ENCODE measurements around the gene PTBP1. TPM values are rescaled to one million over a fixed set of nuclear protein-coding genes. Genes with fewer than 3 reads are reported as not detected.

Gene PTBP1
- total and polyA plus RNA-seq, 2 experiments from 2014 or later: 539 to 632 TPM

DNA sequence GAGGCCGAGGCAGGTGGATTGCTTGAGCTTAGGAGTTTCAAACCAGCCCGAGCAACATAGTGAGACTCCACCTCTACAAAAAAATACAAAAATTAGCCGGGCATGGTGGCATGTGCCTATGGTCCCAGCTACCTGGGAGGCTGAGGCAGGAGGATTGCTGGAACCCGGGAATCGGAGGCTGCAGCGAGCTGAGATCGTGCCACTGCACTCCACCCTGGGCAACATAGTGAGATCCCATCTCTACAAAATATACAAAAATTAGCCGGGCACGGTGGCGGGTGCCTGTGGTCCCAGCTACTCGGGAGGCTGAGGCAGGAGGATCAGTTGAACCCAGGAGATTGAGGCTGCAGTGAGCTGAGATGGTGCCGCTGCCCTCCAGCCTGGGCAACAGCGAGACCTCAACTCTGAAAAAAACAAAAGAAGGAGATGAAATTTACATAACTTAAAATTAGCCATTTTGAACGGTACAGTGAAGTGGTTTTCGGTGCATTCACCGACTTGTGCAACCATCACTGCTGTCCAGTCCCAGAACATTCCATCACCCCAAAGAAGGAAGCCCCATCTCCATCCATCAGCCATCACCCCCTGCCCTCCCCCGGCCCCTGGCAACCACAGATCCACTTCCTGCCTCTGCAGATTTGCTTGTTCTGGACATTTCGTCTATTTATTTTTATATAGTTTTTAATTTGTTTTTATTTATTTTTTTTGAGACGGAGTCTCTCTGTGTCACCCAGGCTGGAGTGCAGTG is 28.8 kb downstream of the PTBP1 start:
- no peak overlapping the region for H3K27ac Mint-ChIP-seq
- Histone ChIP-seq H4K20me1 (replicated peaks; ENCODE audit: insufficient read depth) (no peaks in the 10 kb centered on the region), H2AFZ (no peak overlapping the region), H3K9me2 (ENCODE audit: insufficient read depth) (no peaks in the 10 kb centered on the region), H3K27me3 (ENCODE audit: insufficient read depth) (no peaks in the 10 kb centered on the region; the same call in 1 of the 2 replicates), H3K27ac (ENCODE audit: low read depth) (no peak overlapping the region), H3K4me3 (no peak overlapping the region), H3K4me1 (ENCODE audit: insufficient read depth) (peaks cover 9% of the 10 kb centered on the region; the same call in 1 of the 2 replicates), H3K4me2 (no peak overlapping the region), H3K79me2 (replicated peaks; ENCODE audit: insufficient read depth) (no peaks in the 10 kb centered on the region), H3F3A (replicated peaks; ENCODE audit: low read depth) (no peaks in the 10 kb centered on the region), H3K36me3 (ENCODE audit: insufficient read depth) (no peaks in the 10 kb centered on the region)
- no peaks in the 10 kb centered on the region for H3K36me3 Mint-ChIP-seq (ENCODE audit: low read depth)
- H3K4me3 Mint-ChIP-seq: no peak overlapping the region
- H3K4me1 Mint-ChIP-seq: peaks cover 6% of the 10 kb centered on the region; the same call in 2 of the 3 replicates
- ATAC-seq: no peak
- peaks cover 8% of the 10 kb centered on the region for H3K27me3 Mint-ChIP-seq (ENCODE audit: insufficient read depth, low read depth, poor library complexity)
- DNase-seq (ENCODE audit: low spot score): no peak
- no peak for TF ChIP-seq NANOG (IDR thresholded peaks at IDR 0.05; ENCODE audit: borderline replicate concordance)
- TF ChIP-seq ZNF114 (CRISPR knock-in tag; IDR thresholded peaks at IDR 0.05): no peak
- no peak for TF ChIP-seq STAT1 (IDR thresholded peaks at IDR 0.05; ENCODE audit: unreplicated experiment)
- TF ChIP-seq EZH2phosphoT487 (IDR thresholded peaks at IDR 0.05; ENCODE audit: unreplicated experiment): no peak
- TF ChIP-seq POLR2AphosphoS5 (IDR thresholded peaks at IDR 0.05; ENCODE audit: low read depth): no peak
- no peak for TF ChIP-seq JUNB (IDR thresholded peaks at IDR 0.05; ENCODE audit: unreplicated experiment)
- TF ChIP-seq, protein P1, sequence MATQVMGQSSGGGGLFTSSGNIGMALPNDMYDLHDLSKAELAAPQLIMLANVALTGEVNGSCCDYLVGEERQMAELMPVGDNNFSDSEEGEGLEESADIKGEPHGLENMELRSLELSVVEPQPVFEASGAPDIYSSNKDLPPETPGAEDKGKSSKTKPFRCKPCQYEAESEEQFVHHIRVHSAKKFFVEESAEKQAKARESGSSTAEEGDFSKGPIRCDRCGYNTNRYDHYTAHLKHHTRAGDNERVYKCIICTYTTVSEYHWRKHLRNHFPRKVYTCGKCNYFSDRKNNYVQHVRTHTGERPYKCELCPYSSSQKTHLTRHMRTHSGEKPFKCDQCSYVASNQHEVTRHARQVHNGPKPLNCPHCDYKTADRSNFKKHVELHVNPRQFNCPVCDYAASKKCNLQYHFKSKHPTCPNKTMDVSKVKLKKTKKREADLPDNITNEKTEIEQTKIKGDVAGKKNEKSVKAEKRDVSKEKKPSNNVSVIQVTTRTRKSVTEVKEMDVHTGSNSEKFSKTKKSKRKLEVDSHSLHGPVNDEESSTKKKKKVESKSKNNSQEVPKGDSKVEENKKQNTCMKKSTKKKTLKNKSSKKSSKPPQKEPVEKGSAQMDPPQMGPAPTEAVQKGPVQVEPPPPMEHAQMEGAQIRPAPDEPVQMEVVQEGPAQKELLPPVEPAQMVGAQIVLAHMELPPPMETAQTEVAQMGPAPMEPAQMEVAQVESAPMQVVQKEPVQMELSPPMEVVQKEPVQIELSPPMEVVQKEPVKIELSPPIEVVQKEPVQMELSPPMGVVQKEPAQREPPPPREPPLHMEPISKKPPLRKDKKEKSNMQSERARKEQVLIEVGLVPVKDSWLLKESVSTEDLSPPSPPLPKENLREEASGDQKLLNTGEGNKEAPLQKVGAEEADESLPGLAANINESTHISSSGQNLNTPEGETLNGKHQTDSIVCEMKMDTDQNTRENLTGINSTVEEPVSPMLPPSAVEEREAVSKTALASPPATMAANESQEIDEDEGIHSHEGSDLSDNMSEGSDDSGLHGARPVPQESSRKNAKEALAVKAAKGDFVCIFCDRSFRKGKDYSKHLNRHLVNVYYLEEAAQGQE (IDR thresholded peaks at IDR 0.05; ENCODE audit: unreplicated experiment): no peak
- TF ChIP-seq, protein P2, sequence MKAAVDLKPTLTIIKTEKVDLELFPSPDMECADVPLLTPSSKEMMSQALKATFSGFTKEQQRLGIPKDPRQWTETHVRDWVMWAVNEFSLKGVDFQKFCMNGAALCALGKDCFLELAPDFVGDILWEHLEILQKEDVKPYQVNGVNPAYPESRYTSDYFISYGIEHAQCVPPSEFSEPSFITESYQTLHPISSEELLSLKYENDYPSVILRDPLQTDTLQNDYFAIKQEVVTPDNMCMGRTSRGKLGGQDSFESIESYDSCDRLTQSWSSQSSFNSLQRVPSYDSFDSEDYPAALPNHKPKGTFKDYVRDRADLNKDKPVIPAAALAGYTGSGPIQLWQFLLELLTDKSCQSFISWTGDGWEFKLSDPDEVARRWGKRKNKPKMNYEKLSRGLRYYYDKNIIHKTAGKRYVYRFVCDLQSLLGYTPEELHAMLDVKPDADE (IDR thresholded peaks at IDR 0.05): no peak
- no peaks in the 10 kb centered on the region for H3K9me3 Mint-ChIP-seq

DNA sequence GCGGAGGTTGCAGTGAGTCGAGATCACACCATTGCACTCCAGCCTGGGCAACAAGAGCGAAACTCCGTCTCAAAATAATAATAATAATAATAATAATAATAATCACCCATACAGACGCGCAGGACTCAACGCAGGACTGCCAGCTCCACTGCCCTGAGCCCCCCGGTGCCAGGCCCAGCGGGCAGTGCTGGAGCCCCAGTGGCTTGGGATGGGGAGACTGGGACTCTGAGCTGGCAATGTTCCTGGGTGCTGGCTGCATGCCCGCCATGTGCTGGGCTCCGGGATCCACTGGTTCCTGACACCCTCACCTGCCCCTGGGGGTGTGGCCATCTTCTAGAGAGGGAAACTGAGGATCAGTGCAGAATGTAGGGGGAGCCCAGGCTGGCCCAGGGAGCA is 30.1 kb downstream of the PTBP1 start:
- H3K4me1 ChIP-seq (ENCODE audit: insufficient read depth): peaks cover 9% of the 10 kb centered on the region; the same call in 1 of the 2 replicates
- peaks cover 6% of the 10 kb centered on the region; the same call in 2 of the 3 replicates for H3K4me1 Mint-ChIP-seq
- H3K4me3 ChIP-seq: no peak overlapping the region
- H4K20me1 ChIP-seq (replicated peaks; ENCODE audit: insufficient read depth): no peaks in the 10 kb centered on the region
- H3K27me3 ChIP-seq (ENCODE audit: insufficient read depth): no peaks in the 10 kb centered on the region; the same call in 1 of the 2 replicates
- H3K36me3 Mint-ChIP-seq (ENCODE audit: low read depth): no peaks in the 10 kb centered on the region
- H3K27ac Mint-ChIP-seq: no peak overlapping the region
- no peaks in the 10 kb centered on the region for H3F3A ChIP-seq (replicated peaks; ENCODE audit: low read depth)
- H3K36me3 ChIP-seq (ENCODE audit: insufficient read depth): no peaks in the 10 kb centered on the region
- no peaks in the 10 kb centered on the region for H3K79me2 ChIP-seq (replicated peaks; ENCODE audit: insufficient read depth)
- H3K4me3 Mint-ChIP-seq: no peak overlapping the region
- no peak for ATAC-seq
- H2AFZ ChIP-seq: no peak overlapping the region
- H3K27me3 Mint-ChIP-seq (ENCODE audit: insufficient read depth, low read depth, poor library complexity): peaks cover 9% of the 10 kb centered on the region
- no peak overlapping the region for H3K4me2 ChIP-seq
- H3K9me2 ChIP-seq (ENCODE audit: insufficient read depth): no peaks in the 10 kb centered on the region
- DNase-seq (ENCODE audit: low spot score): no peak
- H3K9me3 Mint-ChIP-seq: no peaks in the 10 kb centered on the region
- H3K27ac ChIP-seq (ENCODE audit: low read depth): no peak overlapping the region
- TF ChIP-seq, protein P2 (IDR thresholded peaks at IDR 0.05): no peak
- TF ChIP-seq CREB1 (CRISPR knock-in tag; IDR thresholded peaks at IDR 0.05; ENCODE audit: low read depth): no peak
- TF ChIP-seq EZH2 (IDR thresholded peaks at IDR 0.05; ENCODE audit: low read depth, unreplicated experiment): no peak
- TF ChIP-seq, protein P1 (IDR thresholded peaks at IDR 0.05; ENCODE audit: unreplicated experiment): no peak
- no peak for TF ChIP-seq EZH2phosphoT487 (IDR thresholded peaks at IDR 0.05; ENCODE audit: unreplicated experiment)
- no peak for TF ChIP-seq STAT1 (IDR thresholded peaks at IDR 0.05; ENCODE audit: unreplicated experiment)
- no peak for TF ChIP-seq JUNB (IDR thresholded peaks at IDR 0.05; ENCODE audit: unreplicated experiment)
- TF ChIP-seq, protein P3, sequence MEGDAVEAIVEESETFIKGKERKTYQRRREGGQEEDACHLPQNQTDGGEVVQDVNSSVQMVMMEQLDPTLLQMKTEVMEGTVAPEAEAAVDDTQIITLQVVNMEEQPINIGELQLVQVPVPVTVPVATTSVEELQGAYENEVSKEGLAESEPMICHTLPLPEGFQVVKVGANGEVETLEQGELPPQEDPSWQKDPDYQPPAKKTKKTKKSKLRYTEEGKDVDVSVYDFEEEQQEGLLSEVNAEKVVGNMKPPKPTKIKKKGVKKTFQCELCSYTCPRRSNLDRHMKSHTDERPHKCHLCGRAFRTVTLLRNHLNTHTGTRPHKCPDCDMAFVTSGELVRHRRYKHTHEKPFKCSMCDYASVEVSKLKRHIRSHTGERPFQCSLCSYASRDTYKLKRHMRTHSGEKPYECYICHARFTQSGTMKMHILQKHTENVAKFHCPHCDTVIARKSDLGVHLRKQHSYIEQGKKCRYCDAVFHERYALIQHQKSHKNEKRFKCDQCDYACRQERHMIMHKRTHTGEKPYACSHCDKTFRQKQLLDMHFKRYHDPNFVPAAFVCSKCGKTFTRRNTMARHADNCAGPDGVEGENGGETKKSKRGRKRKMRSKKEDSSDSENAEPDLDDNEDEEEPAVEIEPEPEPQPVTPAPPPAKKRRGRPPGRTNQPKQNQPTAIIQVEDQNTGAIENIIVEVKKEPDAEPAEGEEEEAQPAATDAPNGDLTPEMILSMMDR (conservative IDR thresholded peaks at IDR 0.05; ENCODE audit: low read depth in 2 of 2): no peak
- TF ChIP-seq POLR2AphosphoS5 (IDR thresholded peaks at IDR 0.05; ENCODE audit: low read depth): no peak
